HG03571 (cell line): Measurements from ENCODE around the gene LPAR1.

Experiments
- ATAC-seq: cut with Tn5 transposase; IDR thresholded peaks from one replicate; pipeline ENCODE4 v1.9.1; 2021; ENCODE audit not compliant: unreplicated experiment

Gene LPAR1

DNA sequence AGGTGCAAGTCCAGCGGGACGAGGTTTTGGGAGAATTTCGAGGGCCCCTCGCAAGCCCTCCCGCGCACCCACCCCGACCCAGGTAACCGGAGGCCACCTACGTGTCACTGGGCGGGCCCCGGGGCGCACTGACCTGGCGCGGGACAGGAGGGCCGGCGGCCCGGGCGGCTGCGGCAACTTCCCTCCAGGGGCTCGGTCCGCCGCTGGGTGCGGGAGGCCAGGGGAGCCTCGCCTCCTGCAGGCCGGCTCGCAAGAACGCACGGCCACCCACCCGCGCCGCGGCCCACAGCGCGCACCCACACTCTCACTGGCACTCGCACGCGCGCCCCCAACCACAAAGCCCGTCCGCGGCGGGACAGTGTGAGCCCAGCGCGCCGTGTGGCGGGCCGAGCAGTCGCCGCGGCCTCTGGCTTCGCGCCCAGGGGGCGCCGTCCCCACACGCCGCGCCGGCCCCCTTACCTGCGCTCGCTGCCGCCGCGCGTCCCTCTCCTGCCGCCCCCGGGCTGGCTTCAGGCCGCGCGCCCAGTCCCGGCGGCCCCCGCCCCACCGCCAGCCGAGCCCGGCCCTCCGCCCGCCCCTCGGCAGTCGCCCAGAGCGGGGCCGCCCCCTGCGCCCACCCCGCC lies 451 bp downstream of the LPAR1 start:
- no peak for ATAC-seq

- no peak for ATAC-seq
Measured at GRCh38 chr9:111037356-111037707, 938 bp downstream of the LPAR1 start.

DNA sequence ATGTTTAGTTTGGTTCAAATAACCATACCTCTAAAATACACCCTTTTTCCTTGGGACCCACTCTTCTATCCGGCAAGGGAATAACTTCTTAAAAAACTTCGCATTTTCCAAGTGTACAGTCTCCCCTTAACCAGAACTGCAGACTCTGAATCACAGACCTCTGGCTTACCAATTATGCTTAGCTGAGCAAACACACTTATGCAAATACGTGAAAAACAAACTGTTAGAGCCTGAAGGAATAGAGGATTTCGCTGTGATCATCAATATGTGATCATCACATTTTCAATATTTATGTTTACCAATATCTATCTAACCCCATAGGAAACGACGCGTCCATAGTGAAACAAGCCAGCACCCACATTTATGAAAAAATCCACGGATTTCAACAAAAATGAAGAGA lies 1.3 kb downstream of the LPAR1 start:
- ATAC-seq = no peak

DNA sequence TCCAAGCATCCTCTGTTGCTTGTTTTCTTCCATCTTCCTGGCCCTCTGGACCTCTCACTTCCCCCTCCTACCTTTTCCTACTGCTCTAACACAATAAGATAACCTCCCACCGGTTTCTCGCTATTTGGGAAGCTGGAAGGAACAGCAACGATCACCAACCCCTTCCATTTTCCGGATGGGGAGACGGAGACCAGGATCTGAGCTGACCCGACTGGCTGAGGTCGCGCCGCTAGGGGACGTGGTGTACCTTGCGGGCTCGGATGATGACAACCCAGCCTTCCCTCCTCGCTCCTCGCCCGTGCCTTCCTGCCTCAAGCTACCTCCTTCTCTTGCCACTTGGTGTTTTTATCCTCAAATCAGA lies 1.9 kb downstream of the LPAR1 start:
- ATAC-seq = no peak

GRCh38 chr9:111035543-111036428 lies 2.5 kb downstream of the LPAR1 start:
- ATAC-seq = no peak

DNA sequence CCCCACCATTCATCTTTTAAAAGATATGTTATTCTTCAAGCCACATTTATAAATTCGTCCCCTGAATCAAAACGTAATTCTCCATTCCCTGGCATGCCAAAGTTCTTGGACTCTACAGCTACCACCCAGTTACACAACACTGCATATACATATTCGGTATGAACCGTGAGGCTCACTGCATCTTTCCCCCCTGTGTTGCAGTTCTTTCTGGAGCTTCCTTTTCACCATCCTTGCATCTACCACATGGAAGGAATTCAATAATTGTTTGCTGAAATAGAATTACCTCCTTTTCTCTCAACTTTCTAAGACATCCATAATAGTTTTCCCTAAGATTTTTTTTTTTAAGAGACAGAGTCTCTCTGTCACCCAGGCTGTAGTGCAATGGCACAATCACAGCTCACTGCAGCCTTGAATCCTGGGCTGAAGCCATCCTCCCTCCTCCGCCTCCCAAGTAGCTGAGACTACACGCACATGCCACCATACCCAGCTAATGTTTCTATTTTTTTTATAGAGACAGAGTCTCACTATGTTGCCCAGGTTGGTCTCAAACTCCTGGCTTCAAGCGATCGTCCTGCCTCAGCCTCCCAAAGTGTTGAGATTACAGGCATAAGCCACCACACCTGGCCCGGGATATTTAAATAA lies 3.3 kb downstream of the LPAR1 start:
- no peak for ATAC-seq

DNA sequence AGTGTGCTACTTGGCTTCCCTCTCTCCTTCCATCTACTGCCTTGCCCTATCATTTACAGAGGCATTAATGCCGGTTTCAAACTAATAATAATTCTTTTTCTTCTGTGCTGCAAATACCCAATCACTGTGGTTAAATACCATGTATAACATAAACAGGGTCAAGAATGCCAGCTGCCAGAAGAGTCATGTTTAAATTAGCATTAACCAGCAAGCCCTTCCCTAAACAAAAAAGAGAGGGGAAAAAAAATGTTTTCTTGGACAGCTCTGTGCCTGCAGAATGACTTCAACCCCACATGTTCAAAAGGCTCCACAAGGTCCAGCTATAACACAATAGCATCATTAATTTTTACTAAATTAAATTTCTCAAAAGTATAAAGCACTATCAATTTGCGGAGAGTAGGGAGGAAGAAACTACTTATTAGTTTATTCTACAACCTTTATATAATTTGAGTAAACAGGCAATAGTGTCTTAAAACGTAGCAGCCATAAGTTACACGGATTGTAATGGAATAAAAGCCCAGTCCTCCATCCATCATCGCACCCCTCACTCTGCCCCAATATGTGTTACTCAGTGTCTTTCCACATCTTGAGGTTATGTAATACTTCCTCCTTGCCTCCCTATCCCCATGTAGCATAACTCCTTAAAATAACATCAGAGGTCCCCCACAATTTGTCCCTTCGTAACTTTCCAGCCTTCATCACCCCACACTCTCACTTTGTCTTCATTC lies 3.9 kb downstream of the LPAR1 start:
- no peak for ATAC-seq

- no peak for ATAC-seq
Measured at GRCh38 chr9:111030492-111030891, 7.8 kb downstream of the LPAR1 start.

GRCh38 chr9:111029260-111029659 lies 9.0 kb downstream of the LPAR1 start:
- ATAC-seq = no peak

GRCh38 chr9:111027798-111028197 lies 10.5 kb downstream of the LPAR1 start:
- ATAC-seq = no peak

GRCh38 chr9:111023128-111023527 lies 15.1 kb downstream of the LPAR1 start:
- no peak for ATAC-seq

DNA sequence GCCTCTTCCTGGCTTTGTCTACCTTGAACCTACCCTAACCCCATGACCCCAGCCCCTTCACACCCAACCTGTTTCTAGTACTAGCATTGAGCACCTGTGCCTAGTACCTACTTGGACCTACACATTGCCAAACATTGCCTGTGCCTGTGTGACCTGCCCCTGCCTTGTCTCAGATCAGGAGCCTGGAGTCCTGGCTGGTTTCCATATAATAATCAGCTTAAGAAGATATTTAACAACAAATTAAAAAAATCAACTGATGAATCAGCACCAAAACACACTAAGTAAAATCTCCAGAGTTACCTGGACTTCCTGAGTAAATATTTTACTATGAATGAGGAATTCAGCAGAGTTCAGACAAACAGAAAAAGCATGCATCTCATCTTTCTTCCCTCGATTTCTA lies 17.7 kb downstream of the LPAR1 start:
- no peak for ATAC-seq

- no peak for ATAC-seq
Measured at GRCh38 chr9:111016426-111017045, 21.7 kb downstream of the LPAR1 start.

GRCh38 chr9:111016016-111016415 lies 22.3 kb downstream of the LPAR1 start:
- ATAC-seq = no peak

GRCh38 chr9:111013707-111014106 lies 24.6 kb downstream of the LPAR1 start:
- no peak for ATAC-seq

GRCh38 chr9:111013250-111013649 lies 25.0 kb downstream of the LPAR1 start:
- ATAC-seq = no peak

- no peak for ATAC-seq
Measured at GRCh38 chr9:111008158-111009075, 29.9 kb downstream of the LPAR1 start.

- ATAC-seq = no peak
Measured at GRCh38 chr9:111005746-111006470, 32.4 kb downstream of the LPAR1 start.

GRCh38 chr9:111004936-111005335 lies 33.3 kb downstream of the LPAR1 start:
- ATAC-seq = no peak
